Measurements from ENCODE around the gene SAE1.

SAE1 gene

GRCh38 chr19:47113850-47114651, 16.6 kb upstream of the SAE1 start:
- peak overlapping the region; percentile 99 for H3K27ac ChIP-seq
- H3K9ac ChIP-seq (ENCODE audit: insufficient read length) = peak overlapping the region; percentile 100
- DNase-seq (ENCODE audit: low read depth, low spot score) = no peak
- H3K36me3 ChIP-seq (ENCODE audit: insufficient read depth, low read length) = peaks cover 16% of the 10 kb centered on the region
- H3K9me3 ChIP-seq (ENCODE audit: low read depth, low read length) = no peaks in the 10 kb centered on the region
- TF ChIP-seq FOXP2 (optimal IDR thresholded peaks at IDR 0.05; ENCODE audit: control extremely low read depth, extremely low read length, insufficient read depth) = no peak
- no peak for TF ChIP-seq POLR2AphosphoS5 (IDR thresholded peaks at IDR 0.05; ENCODE audit: borderline replicate concordance, low read depth, low read length)
- no peak for TF ChIP-seq EZH2 (IDR thresholded peaks at IDR 0.05)
- peak overlapping the region; percentile 94 for H3K4me3 ChIP-seq

GRCh38 chr19:47120470-47121067, 10.1 kb upstream of the SAE1 start:
- Histone ChIP-seq H3K36me3 (ENCODE audit: insufficient read depth, low read length) (no peaks in the 10 kb centered on the region), H3K9ac (ENCODE audit: insufficient read length) (no peak overlapping the region), H3K27ac (no peak overlapping the region), H3K9me3 (ENCODE audit: low read depth, low read length) (no peaks in the 10 kb centered on the region), H3K4me3 (no peak overlapping the region)
- no peak for TF ChIP-seq EZH2 (IDR thresholded peaks at IDR 0.05)
- TF ChIP-seq FOXP2 (optimal IDR thresholded peaks at IDR 0.05; ENCODE audit: control extremely low read depth, extremely low read length, insufficient read depth) = no peak
- no peak for TF ChIP-seq POLR2AphosphoS5 (IDR thresholded peaks at IDR 0.05; ENCODE audit: borderline replicate concordance, low read depth, low read length)
- DNase-seq (ENCODE audit: low read depth, low spot score) = no peak

GRCh38 chr19:47122359-47123335, 8.0 kb upstream of the SAE1 start:
- H3K9me3 ChIP-seq (ENCODE audit: low read depth, low read length) = no peaks in the 10 kb centered on the region
- no peaks in the 10 kb centered on the region for H3K36me3 ChIP-seq (ENCODE audit: insufficient read depth, low read length)
- no peak overlapping the region for H3K9ac ChIP-seq (ENCODE audit: insufficient read length)
- no peak for TF ChIP-seq FOXP2 (optimal IDR thresholded peaks at IDR 0.05; ENCODE audit: control extremely low read depth, extremely low read length, insufficient read depth)
- no peak for TF ChIP-seq POLR2AphosphoS5 (IDR thresholded peaks at IDR 0.05; ENCODE audit: borderline replicate concordance, low read depth, low read length)
- TF ChIP-seq EZH2 (IDR thresholded peaks at IDR 0.05) = no peak
- H3K4me3 ChIP-seq = no peak overlapping the region
- H3K27ac ChIP-seq = peak overlapping the region; percentile 39; the same call in 1 of the 2 replicates
- no peak for DNase-seq (ENCODE audit: low read depth, low spot score)

DNA sequence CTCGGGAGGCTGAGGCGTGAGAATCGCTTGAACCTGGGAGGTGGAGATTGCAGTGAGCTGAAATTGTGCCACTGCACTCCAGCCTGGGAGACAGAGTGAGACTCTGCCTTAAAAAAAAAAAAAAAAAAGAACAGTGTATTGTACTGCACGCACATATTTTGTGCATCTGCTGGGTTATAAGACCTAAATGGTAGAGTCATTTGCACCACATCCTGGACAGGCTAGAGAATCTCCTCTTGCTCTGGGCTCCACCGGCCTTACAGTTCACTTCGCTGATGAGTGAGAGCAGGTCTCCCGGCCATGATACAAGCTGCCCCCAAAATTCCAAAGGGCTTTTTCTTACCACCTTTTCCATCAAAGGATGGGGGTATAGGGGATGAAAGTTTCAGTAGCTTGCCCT, 7.2 kb upstream of the SAE1 start:
- TF ChIP-seq EZH2 (IDR thresholded peaks at IDR 0.05) (no peak), FOXP2 (optimal IDR thresholded peaks at IDR 0.05; ENCODE audit: control extremely low read depth, extremely low read length, insufficient read depth) (no peak), POLR2AphosphoS5 (IDR thresholded peaks at IDR 0.05; ENCODE audit: borderline replicate concordance, low read depth, low read length) (no peak)
- DNase-seq (ENCODE audit: low read depth, low spot score) = no peak
- H3K27ac ChIP-seq = no peak overlapping the region
- no peak overlapping the region for H3K9ac ChIP-seq (ENCODE audit: insufficient read length)
- H3K4me3 ChIP-seq = no peak overlapping the region
- no peaks in the 10 kb centered on the region for H3K9me3 ChIP-seq (ENCODE audit: low read depth, low read length)
- no peaks in the 10 kb centered on the region for H3K36me3 ChIP-seq (ENCODE audit: insufficient read depth, low read length)

- no peak for DNase-seq (ENCODE audit: low read depth, low spot score)
- Histone ChIP-seq H3K4me3 (no peak overlapping the region), H3K36me3 (ENCODE audit: insufficient read depth, low read length) (no peaks in the 10 kb centered on the region), H3K9ac (ENCODE audit: insufficient read length) (no peak overlapping the region), H3K9me3 (ENCODE audit: low read depth, low read length) (no peaks in the 10 kb centered on the region), H3K27ac (no peak overlapping the region)
- no peak for TF ChIP-seq FOXP2 (optimal IDR thresholded peaks at IDR 0.05; ENCODE audit: control extremely low read depth, extremely low read length, insufficient read depth)
- no peak for TF ChIP-seq EZH2 (IDR thresholded peaks at IDR 0.05)
These were observed 5.5 kb upstream of the SAE1 start for GRCh38 chr19:47124937-47125668.

DNA sequence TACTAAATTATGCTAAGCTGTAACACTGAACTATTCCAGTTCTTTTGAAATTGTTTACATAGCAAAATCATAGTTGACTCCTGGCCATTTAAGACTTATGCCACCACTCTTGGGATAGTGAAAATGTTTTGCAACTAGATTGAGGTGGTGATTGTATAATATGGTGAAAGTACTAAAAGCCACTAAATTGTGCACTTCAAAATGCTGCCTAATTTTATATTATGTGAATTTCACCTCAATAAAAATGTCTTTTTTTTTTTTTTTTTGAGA, 5.0 kb upstream of the SAE1 start:
- Histone ChIP-seq H3K9ac (ENCODE audit: insufficient read length) (no peak overlapping the region), H3K36me3 (ENCODE audit: insufficient read depth, low read length) (no peaks in the 10 kb centered on the region), H3K9me3 (ENCODE audit: low read depth, low read length) (no peaks in the 10 kb centered on the region), H3K4me3 (no peak overlapping the region), H3K27ac (no peak overlapping the region)
- DNase-seq (ENCODE audit: low read depth, low spot score) = no peak
- TF ChIP-seq EZH2 (IDR thresholded peaks at IDR 0.05) (no peak), POLR2AphosphoS5 (IDR thresholded peaks at IDR 0.05; ENCODE audit: borderline replicate concordance, low read depth, low read length) (no peak), FOXP2 (optimal IDR thresholded peaks at IDR 0.05; ENCODE audit: control extremely low read depth, extremely low read length, insufficient read depth) (no peak)

DNA sequence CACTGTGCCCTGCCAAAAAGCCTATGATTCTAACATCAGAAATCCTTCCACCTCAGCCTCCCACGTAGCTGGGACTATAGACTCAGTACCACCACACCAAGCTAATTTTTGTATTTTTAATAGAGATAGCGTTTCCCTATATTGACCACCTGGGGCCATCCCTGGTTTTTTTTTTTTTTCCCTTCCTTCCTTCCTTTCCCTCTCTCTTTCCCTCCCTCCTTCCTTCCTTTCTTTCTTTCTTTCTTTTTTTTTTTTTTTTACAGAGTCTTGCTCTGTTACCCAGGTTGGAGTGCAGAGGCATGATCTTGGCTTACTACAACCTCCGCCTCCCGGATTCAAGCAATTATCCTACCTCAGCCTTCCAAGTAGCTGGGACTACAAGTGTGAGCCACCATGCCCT, 1.1 kb upstream of the SAE1 start:
- TF ChIP-seq POLR2AphosphoS5 (IDR thresholded peaks at IDR 0.05; ENCODE audit: borderline replicate concordance, low read depth, low read length) = no peak
- no peak for TF ChIP-seq EZH2 (IDR thresholded peaks at IDR 0.05)
- no peak for TF ChIP-seq FOXP2 (optimal IDR thresholded peaks at IDR 0.05; ENCODE audit: control extremely low read depth, extremely low read length, insufficient read depth)
- Histone ChIP-seq H3K4me3 (no peak overlapping the region; the same call in 1 of the 2 replicates), H3K9ac (ENCODE audit: insufficient read length) (no peak overlapping the region), H3K9me3 (ENCODE audit: low read depth, low read length) (no peaks in the 10 kb centered on the region), H3K36me3 (ENCODE audit: insufficient read depth, low read length) (peaks cover 26% of the 10 kb centered on the region), H3K27ac (no peak overlapping the region)
- no peak for DNase-seq (ENCODE audit: low read depth, low spot score)
